OCI-LY1 (cell line): ENCODE results near the gene PRRX1.

Source experiments
- H2AFZ ChIP-seq: fragments of 200-600 bp; sonication (generic), shearing (Covaris generic); 2 replicates; pipeline ENCODE4 v1.6.0; 2014; ENCODE audit warnings: antibody characterized with exemption, mild to moderate bottlenecking, low read length
- H3F3A ChIP-seq: fragments of 200-600 bp; sonication (generic), shearing (Covaris generic); 2 replicates; pipeline ENCODE4 v1.6.0; 2014; ENCODE audit warnings: mild to moderate bottlenecking, antibody characterized with exemption, low read length, moderate library complexity; ENCODE audit not compliant: insufficient read depth
- H3K27ac ChIP-seq: fragments of 200-600 bp; sonication (generic); 2 replicates; pipeline ENCODE4 v1.5.1; 2014; ENCODE audit warnings: low read length, mixed run types, mild to moderate bottlenecking, low read depth; ENCODE audit not compliant: poor library complexity, severe bottlenecking
- H3K27me3 ChIP-seq: fragments of 200-600 bp; sonication (generic); 2 replicates; pipeline ENCODE4 v1.6.0; 2014; ENCODE audit warnings: antibody characterized with exemption, mild to moderate bottlenecking, low read length, moderate library complexity; ENCODE audit not compliant: insufficient read depth
- H3K36me3 ChIP-seq: fragments of 200-600 bp; sonication (generic); 2 replicates; pipeline ENCODE4 v1.6.1; 2014; ENCODE audit warnings: mild to moderate bottlenecking, antibody characterized with exemption, low read length, moderate library complexity, mixed read lengths; ENCODE audit not compliant: insufficient read depth
- H3K4me1 ChIP-seq: fragments of 200-600 bp; sonication (generic); 2 replicates; pipeline ENCODE4 v1.5.1; 2014; ENCODE audit warnings: mild to moderate bottlenecking, low read length, moderate library complexity; ENCODE audit not compliant: insufficient read depth, severe bottlenecking
- H3K4me2 ChIP-seq: fragments of 200-600 bp; sonication (generic), shearing (Covaris generic); 2 replicates; pipeline ENCODE4 v1.6.1; 2014; ENCODE audit warnings: low read length
- H3K4me3 ChIP-seq: fragments of 200-600 bp; sonication (generic); 2 replicates; pipeline ENCODE4 v1.5.1; 2014; ENCODE audit warnings: low read length, low read depth, mild to moderate bottlenecking, mixed read lengths; ENCODE audit not compliant: poor library complexity, severe bottlenecking
- H3K79me2 ChIP-seq: fragments of 200-600 bp; shearing (Covaris generic); 2 replicates; pipeline ENCODE4 v1.6.1; 2016; ENCODE audit warnings: mixed run types, low read length, mixed read lengths; ENCODE audit not compliant: insufficient read depth
- H3K9ac ChIP-seq: fragments of 200-600 bp; sonication (generic), shearing (Covaris generic); 2 replicates; pipeline ENCODE4 v1.6.1; 2014; ENCODE audit warnings: mild to moderate bottlenecking, low read length, mixed read lengths
- H3K9me2 ChIP-seq: fragments of 200-600 bp; sonication (generic), shearing (Covaris generic); 2 replicates; pipeline ENCODE4 v1.6.1; 2014; ENCODE audit warnings: low read depth, mild to moderate bottlenecking, low read length, mixed read lengths
- H3K9me3 ChIP-seq: fragments of 200-600 bp; shearing (Covaris generic); 2 replicates; pipeline ENCODE4 v1.6.1; 2014; ENCODE audit warnings: low read length, mixed read lengths
- H4K20me1 ChIP-seq: fragments of 200-600 bp; sonication (generic), shearing (Covaris generic); 2 replicates; pipeline ENCODE4 v1.6.0; 2016; ENCODE audit warnings: mild to moderate bottlenecking, low read length; ENCODE audit not compliant: insufficient read depth
- EZH2 ChIP-seq: fragments of 200-600 bp; sonication (generic), shearing (Covaris generic); IDR thresholded peaks from 2 replicates; pipeline ENCODE4 v1.8.0; 2017; ENCODE audit warnings: borderline replicate concordance, mixed run types, mild to moderate bottlenecking, antibody characterized with exemption, low read length, moderate library complexity, mixed read lengths
- TF ChIP-seq, protein P1 (sequence below): fragments of 200-600 bp; sonication (generic), shearing (Covaris generic); IDR thresholded peaks from 2 replicates; pipeline ENCODE4 v1.5.1; 2017; ENCODE audit warnings: mild to moderate bottlenecking, antibody characterized with exemption, low read length, moderate library complexity, mixed read lengths

PRRX1 gene

GRCh38 chr1:170730438-170730837 lies 66.5 kb downstream of the PRRX1 start:
- H3K27me3 ChIP-seq: no peaks in the 10 kb centered on the region
- H4K20me1 ChIP-seq: no peaks in the 10 kb centered on the region
- no peaks in the 10 kb centered on the region for H3K9me3 ChIP-seq
- H3K9me2 ChIP-seq: no peaks in the 10 kb centered on the region
- no peak overlapping the region for H3K4me3 ChIP-seq
- H3K4me1 ChIP-seq: no peaks in the 10 kb centered on the region
- H3K36me3 ChIP-seq: no peaks in the 10 kb centered on the region
- H3K4me2 ChIP-seq: no peak overlapping the region
- no peak overlapping the region for H2AFZ ChIP-seq
- H3K27ac ChIP-seq: no peak overlapping the region
- no peak overlapping the region for H3K9ac ChIP-seq
- H3F3A ChIP-seq: no peaks in the 10 kb centered on the region
- no peaks in the 10 kb centered on the region for H3K79me2 ChIP-seq
- TF ChIP-seq, protein P1, sequence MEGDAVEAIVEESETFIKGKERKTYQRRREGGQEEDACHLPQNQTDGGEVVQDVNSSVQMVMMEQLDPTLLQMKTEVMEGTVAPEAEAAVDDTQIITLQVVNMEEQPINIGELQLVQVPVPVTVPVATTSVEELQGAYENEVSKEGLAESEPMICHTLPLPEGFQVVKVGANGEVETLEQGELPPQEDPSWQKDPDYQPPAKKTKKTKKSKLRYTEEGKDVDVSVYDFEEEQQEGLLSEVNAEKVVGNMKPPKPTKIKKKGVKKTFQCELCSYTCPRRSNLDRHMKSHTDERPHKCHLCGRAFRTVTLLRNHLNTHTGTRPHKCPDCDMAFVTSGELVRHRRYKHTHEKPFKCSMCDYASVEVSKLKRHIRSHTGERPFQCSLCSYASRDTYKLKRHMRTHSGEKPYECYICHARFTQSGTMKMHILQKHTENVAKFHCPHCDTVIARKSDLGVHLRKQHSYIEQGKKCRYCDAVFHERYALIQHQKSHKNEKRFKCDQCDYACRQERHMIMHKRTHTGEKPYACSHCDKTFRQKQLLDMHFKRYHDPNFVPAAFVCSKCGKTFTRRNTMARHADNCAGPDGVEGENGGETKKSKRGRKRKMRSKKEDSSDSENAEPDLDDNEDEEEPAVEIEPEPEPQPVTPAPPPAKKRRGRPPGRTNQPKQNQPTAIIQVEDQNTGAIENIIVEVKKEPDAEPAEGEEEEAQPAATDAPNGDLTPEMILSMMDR: no peak
- TF ChIP-seq EZH2: no peak

DNA sequence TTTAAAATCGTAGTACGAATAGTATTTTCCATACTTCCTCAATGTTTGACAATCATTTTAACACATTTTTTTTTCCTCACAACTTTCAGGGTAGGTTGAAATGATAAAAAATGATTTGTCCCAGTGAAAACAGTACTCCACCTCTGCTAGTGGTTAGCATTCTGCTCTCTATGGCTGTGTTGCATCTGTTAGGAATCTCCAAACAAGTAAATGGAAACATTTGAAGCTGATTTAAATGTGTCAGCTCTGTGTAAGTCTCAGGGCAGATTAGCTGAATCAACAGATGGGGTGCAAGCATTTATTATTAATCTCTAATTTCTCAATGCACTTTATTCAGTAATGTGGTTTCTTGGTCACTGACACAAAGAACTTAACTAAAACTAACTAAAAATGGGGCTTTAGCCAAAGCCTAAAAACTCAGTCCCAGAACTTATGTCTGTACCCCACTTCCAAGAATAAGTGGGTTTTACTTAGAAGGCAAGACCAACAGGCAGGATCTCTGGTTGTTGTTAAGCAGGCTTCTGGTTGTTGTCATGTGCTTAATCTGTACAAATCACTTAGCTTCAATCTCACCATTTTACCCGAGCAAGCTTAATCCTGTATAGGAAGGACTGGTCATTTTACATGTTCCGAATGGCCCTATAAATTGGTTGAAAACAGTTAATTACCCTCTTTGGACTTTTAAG lies 67.8 kb downstream of the PRRX1 start:
- Histone ChIP-seq H3K79me2 (no peaks in the 10 kb centered on the region), H3F3A (no peaks in the 10 kb centered on the region), H3K27ac (no peak overlapping the region), H3K36me3 (no peaks in the 10 kb centered on the region), H3K4me2 (no peak overlapping the region), H3K27me3 (no peaks in the 10 kb centered on the region), H3K9me3 (no peaks in the 10 kb centered on the region), H4K20me1 (no peaks in the 10 kb centered on the region), H2AFZ (no peak overlapping the region), H3K9ac (no peak overlapping the region), H3K4me3 (no peak overlapping the region), H3K9me2 (no peaks in the 10 kb centered on the region), H3K4me1 (no peaks in the 10 kb centered on the region)
- TF ChIP-seq EZH2: no peak
- TF ChIP-seq, protein P1: no peak

DNA sequence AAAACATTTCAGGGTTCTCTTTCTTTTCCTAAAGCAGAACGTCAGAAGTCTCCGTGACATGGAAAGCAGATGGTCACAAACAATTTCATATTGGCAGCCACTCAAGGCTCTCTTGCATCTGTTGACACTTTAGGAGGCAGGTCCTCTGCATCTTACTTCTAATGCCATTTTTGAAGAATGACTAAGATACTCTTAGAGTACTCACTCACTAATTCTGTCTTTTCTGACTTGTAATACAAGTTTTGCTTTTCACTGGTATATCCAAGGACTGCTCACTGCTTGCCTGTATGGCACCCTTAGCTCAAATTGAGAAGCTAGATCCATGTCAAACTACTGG lies 68.3 kb downstream of the PRRX1 start:
- H4K20me1 ChIP-seq: no peaks in the 10 kb centered on the region
- no peak overlapping the region for H3K9ac ChIP-seq
- no peak overlapping the region for H3K4me2 ChIP-seq
- H3K36me3 ChIP-seq: no peaks in the 10 kb centered on the region
- no peaks in the 10 kb centered on the region for H3K27me3 ChIP-seq
- H3K4me3 ChIP-seq: no peak overlapping the region
- no peak overlapping the region for H2AFZ ChIP-seq
- H3K27ac ChIP-seq: no peak overlapping the region
- H3K4me1 ChIP-seq: no peaks in the 10 kb centered on the region
- no peaks in the 10 kb centered on the region for H3K9me2 ChIP-seq
- H3K79me2 ChIP-seq: no peaks in the 10 kb centered on the region
- no peak for TF ChIP-seq EZH2
- TF ChIP-seq, protein P1: no peak
- H3K9me3 ChIP-seq: no peaks in the 10 kb centered on the region
- no peaks in the 10 kb centered on the region for H3F3A ChIP-seq
